HepG2 (cell line): Measurements from ENCODE around the gene LPXN. TPM values are rescaled to one million over a fixed set of nuclear protein-coding genes. Genes with fewer than 3 reads are reported as not detected.

ENCODE experiments used
- CBFB ChIP-seq: sonication (generic); formaldehyde crosslinking; IDR thresholded peaks from 2 replicates; pipeline ENCODE4 v1.4.0; 2020; ENCODE audit warnings: missing genetic modification reagents
- GFI1 ChIP-seq: sonication (generic); formaldehyde crosslinking; IDR thresholded peaks from 2 replicates; pipeline ENCODE4 v1.5.0; 2020; ENCODE audit warnings: missing genetic modification reagents, mild to moderate bottlenecking, borderline replicate concordance
- HNRNPL ChIP-seq: fragments of 200-400 bp; formaldehyde crosslinking; IDR thresholded peaks from 2 replicates; pipeline ENCODE4 v1.6.1; 2017; ENCODE audit warnings: mild to moderate bottlenecking, low read depth, low read length
- JUN ChIP-seq: sonication (generic); formaldehyde crosslinking; IDR thresholded peaks from 2 replicates; pipeline ENCODE4 v1.4.0; 2020; ENCODE audit warnings: mild to moderate bottlenecking, missing genetic modification reagents
- MED13 ChIP-seq: sonication (generic); formaldehyde crosslinking; IDR thresholded peaks from 2 replicates; pipeline ENCODE4 v1.5.0; 2020; ENCODE audit warnings: missing genetic modification reagents
- MIXL1 ChIP-seq: IDR thresholded peaks from 2 replicates; pipeline ENCODE4 v1.6.1; 2016
- NFE2L1 ChIP-seq: sonication (generic); formaldehyde crosslinking; IDR thresholded peaks from 2 replicates; pipeline ENCODE4 v1.4.0; 2020; ENCODE audit warnings: missing genetic modification reagents, mild to moderate bottlenecking, borderline replicate concordance
- NFYC ChIP-seq: IDR thresholded peaks from 2 replicates; pipeline ENCODE4 v1.6.1; 2016; ENCODE audit warnings: missing genetic modification reagents, missing compliant biosample characterization
- PCBP2 ChIP-seq: fragments of 200-400 bp; formaldehyde crosslinking; optimal IDR thresholded peaks from 2 replicates; pipeline ENCODE3; 2018; ENCODE audit warnings: low read length, low read depth; ENCODE audit not compliant: poor library complexity, severe bottlenecking
- TAF1 ChIP-seq: sonication (generic); formaldehyde crosslinking; IDR thresholded peaks from 2 replicates; pipeline ENCODE4 v1.4.0; 2020; ENCODE audit warnings: missing genetic modification reagents
- TBX3 ChIP-seq: fragments of 450-650 bp; IDR thresholded peaks from 2 replicates; pipeline ENCODE4 v1.6.1; 2017; ENCODE audit warnings: antibody characterized with exemption, mild to moderate bottlenecking, inconsistent platforms, borderline replicate concordance
- TEAD2 ChIP-seq: sonication (generic); formaldehyde crosslinking; IDR thresholded peaks from 2 replicates; pipeline ENCODE4 v1.9.0; 2021; ENCODE audit warnings: missing genetic modification reagents
- ZFAT ChIP-seq: sonication (generic); formaldehyde crosslinking; conservative IDR thresholded peaks from 2 replicates; pipeline ENCODE4 v1.8.1; 2023; ENCODE audit warnings: missing genetic modification reagents, inconsistent platforms
- ZNF549 ChIP-seq: sonication (generic); formaldehyde crosslinking; IDR thresholded peaks from 2 replicates; pipeline ENCODE4 v1.5.0; 2020; ENCODE audit warnings: missing genetic modification reagents
- ZNF557 ChIP-seq: sonication (generic); formaldehyde crosslinking; IDR thresholded peaks from 2 replicates; pipeline ENCODE4 v1.4.0; 2020; ENCODE audit warnings: missing genetic modification reagents
- ZNF674 ChIP-seq: sonication (generic); formaldehyde crosslinking; IDR thresholded peaks from 2 replicates; pipeline ENCODE4 v1.5.0; 2020; ENCODE audit warnings: low read depth, mild to moderate bottlenecking, missing genetic modification reagents
- ZNF724P ChIP-seq: sonication (generic); formaldehyde crosslinking; IDR thresholded peaks from 2 replicates; pipeline ENCODE4 v1.8.0; 2022; ENCODE audit warnings: missing genetic modification reagents, borderline replicate concordance
- ZNF782 ChIP-seq: sonication (generic); formaldehyde crosslinking; IDR thresholded peaks from 2 replicates; pipeline ENCODE4 v1.4.0; 2020; ENCODE audit warnings: missing genetic modification reagents, mild to moderate bottlenecking, borderline replicate concordance
- polyA plus RNA-seq, 8 experiments: library from polyadenylated mRNA; depleted of rRNA in 3 of 8; stranded (reverse) in 7 of 8; unstranded in 1 of 8; fragments of >200 nt; fragmentation: Illumina TruSeq in 4 of 8; extraction: Trizol in 4 of 8; gene quantifications; 2 replicates each; pipeline versions ENCODE4 v1.2.1 to v1.2.3, GENCODE V29; 2011 to 2016; ENCODE audit warnings: low read depth in 4 of 8, missing spikeins in 1 of 8, mixed read lengths in 1 of 8; ENCODE audit not compliant: insufficient read depth in 1 of 8
- total RNA-seq, 5 experiments: library from RNA; depleted of rRNA; stranded (reverse); fragments of >200 nt; fragmentation: Illumina TruSeq; extraction: Trizol; gene quantifications; 2 replicates each; pipeline ENCODE4 v1.2.3, GENCODE V29; 2016; ENCODE audit warnings: low read depth in 1 of 5
- TF ChIP-seq, protein P1 (sequence below): sonication (generic); formaldehyde crosslinking; IDR thresholded peaks from 2 replicates; pipeline ENCODE4 v1.4.0; 2020; ENCODE audit warnings: low read depth, mild to moderate bottlenecking, missing genetic modification reagents
- TF ChIP-seq, protein P2 (sequence below): sonication (generic); formaldehyde crosslinking; IDR thresholded peaks from 2 replicates; pipeline ENCODE4 v1.4.0; 2020; ENCODE audit warnings: missing genetic modification reagents, mild to moderate bottlenecking, borderline replicate concordance
- TF ChIP-seq, protein P3 (sequence below): sonication (generic); formaldehyde crosslinking; IDR thresholded peaks from 2 replicates; pipeline ENCODE4 v1.4.0; 2020; ENCODE audit warnings: missing genetic modification reagents, borderline replicate concordance
- TF ChIP-seq, protein P4 (sequence below): sonication (generic); formaldehyde crosslinking; IDR thresholded peaks from 2 replicates; pipeline ENCODE4 v1.4.0; 2020; ENCODE audit warnings: missing genetic modification reagents, mild to moderate bottlenecking, borderline replicate concordance
- TF ChIP-seq, protein P5 (sequence below): sonication (generic); formaldehyde crosslinking; IDR thresholded peaks from 2 replicates; pipeline ENCODE4 v1.5.0; 2020; ENCODE audit warnings: missing genetic modification reagents

Gene LPXN
- total and polyA plus RNA-seq, 2 of the 13 experiments (the other 11 are each of a cell fraction or from before 2014, with no cell fraction given) = 1.7 to 3.5 TPM

DNA sequence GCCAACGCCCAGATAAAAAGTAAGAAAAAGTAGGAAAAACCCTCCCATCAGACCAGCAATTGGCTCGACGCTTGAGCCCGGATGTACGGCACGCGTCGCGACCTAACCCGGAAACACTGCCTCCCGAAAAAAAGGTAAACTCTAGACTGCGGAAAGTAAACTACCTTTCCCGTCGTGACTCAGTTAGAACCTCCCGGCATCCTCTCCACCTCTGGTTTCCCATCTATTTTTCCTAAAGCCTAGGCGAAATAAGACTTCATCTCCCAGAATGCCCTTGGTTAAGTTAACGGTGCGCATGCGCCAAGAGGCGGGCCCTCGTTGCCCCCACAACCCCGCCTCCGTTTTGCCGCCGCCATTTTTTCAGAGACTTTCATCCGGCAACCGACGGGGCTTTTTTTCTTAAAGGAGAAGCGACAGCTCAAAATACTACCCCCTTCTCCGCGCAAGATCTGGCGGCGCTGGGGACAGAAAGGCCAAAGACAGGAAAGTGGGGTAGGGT, 2.5 kb upstream of the LPXN start (continued):
- TF ChIP-seq MED13 (CRISPR knock-in tag) = peak; percentile 70; the same call in 1 of the 2 replicates
- TF ChIP-seq, protein P1, sequence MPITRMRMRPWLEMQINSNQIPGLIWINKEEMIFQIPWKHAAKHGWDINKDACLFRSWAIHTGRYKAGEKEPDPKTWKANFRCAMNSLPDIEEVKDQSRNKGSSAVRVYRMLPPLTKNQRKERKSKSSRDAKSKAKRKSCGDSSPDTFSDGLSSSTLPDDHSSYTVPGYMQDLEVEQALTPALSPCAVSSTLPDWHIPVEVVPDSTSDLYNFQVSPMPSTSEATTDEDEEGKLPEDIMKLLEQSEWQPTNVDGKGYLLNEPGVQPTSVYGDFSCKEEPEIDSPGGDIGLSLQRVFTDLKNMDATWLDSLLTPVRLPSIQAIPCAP (CRISPR knock-in tag) = no peak
- TF ChIP-seq, protein P2, sequence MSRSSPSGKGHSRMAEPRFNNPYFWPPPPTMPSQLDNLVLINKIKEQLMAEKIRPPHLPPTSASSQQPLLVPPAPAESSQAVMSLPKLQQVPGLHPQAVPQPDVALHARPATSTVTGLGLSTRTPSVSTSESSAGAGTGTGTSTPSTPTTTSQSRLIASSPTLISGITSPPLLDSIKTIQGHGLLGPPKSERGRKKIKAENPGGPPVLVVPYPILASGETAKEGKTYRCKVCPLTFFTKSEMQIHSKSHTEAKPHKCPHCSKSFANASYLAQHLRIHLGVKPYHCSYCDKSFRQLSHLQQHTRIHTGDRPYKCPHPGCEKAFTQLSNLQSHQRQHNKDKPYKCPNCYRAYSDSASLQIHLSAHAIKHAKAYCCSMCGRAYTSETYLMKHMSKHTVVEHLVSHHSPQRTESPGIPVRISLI = peak; percentile 94
- TF ChIP-seq PCBP2 = no peak
- TF ChIP-seq, protein P3, sequence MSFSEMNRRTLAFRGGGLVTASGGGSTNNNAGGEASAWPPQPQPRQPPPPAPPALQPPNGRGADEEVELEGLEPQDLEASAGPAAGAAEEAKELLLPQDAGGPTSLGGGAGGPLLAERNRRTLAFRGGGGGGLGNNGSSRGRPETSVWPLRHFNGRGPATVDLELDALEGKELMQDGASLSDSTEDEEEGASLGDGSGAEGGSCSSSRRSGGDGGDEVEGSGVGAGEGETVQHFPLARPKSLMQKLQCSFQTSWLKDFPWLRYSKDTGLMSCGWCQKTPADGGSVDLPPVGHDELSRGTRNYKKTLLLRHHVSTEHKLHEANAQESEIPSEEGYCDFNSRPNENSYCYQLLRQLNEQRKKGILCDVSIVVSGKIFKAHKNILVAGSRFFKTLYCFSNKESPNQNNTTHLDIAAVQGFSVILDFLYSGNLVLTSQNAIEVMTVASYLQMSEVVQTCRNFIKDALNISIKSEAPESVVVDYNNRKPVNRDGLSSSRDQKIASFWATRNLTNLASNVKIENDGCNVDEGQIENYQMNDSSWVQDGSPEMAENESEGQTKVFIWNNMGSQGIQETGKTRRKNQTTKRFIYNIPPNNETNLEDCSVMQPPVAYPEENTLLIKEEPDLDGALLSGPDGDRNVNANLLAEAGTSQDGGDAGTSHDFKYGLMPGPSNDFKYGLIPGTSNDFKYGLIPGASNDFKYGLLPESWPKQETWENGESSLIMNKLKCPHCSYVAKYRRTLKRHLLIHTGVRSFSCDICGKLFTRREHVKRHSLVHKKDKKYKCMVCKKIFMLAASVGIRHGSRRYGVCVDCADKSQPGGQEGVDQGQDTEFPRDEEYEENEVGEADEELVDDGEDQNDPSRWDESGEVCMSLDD (CRISPR knock-in tag) = no peak
- TF ChIP-seq ZNF724P (CRISPR knock-in tag) = no peak
- TF ChIP-seq TBX3 = no peak
- no peak for TF ChIP-seq JUN (CRISPR knock-in tag)
- TF ChIP-seq, protein P4, sequence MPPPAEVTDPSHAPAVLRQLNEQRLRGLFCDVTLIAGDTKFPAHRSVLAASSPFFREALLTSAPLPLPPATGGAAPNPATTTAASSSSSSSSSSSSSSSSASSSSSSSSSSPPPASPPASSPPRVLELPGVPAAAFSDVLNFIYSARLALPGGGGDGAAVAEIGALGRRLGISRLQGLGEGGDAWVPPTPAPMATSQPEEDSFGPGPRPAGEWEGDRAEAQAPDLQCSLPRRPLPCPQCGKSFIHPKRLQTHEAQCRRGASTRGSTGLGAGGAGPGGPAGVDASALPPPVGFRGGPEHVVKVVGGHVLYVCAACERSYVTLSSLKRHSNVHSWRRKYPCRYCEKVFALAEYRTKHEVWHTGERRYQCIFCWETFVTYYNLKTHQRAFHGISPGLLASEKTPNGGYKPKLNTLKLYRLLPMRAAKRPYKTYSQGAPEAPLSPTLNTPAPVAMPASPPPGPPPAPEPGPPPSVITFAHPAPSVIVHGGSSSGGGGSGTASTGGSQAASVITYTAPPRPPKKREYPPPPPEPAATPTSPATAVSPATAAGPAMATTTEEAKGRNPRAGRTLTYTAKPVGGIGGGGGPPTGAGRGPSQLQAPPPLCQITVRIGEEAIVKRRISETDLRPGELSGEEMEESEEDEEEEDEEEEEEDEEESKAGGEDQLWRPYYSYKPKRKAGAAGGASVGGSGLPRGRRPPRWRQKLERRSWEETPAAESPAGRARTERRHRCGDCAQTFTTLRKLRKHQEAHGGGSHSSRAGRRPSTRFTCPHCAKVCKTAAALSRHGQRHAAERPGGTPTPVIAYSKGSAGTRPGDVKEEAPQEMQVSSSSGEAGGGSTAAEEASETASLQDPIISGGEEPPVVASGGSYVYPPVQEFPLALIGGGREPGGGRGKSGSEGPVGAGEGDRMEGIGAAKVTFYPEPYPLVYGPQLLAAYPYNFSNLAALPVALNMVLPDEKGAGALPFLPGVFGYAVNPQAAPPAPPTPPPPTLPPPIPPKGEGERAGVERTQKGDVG = no peak
- no peak for TF ChIP-seq CBFB (CRISPR knock-in tag)
- TF ChIP-seq ZNF674 (CRISPR knock-in tag) = no peak
- TF ChIP-seq TEAD2 (CRISPR knock-in tag) = no peak
- no peak for TF ChIP-seq MIXL1 (CRISPR knock-in tag)
- TF ChIP-seq ZFAT = 0 out of 2 replicates have a peak, but pooled peaks have one; percentile 57
- no peak for TF ChIP-seq ZNF782 (CRISPR knock-in tag)
- peak; percentile 16; the same call in 1 of the 2 replicates for TF ChIP-seq GFI1 (CRISPR knock-in tag)
- TF ChIP-seq ZNF557 (CRISPR knock-in tag) = no peak
- no peak for TF ChIP-seq TAF1 (CRISPR knock-in tag)
- TF ChIP-seq HNRNPL = no peak
- peak; percentile 60; the same call in 1 of the 2 replicates for TF ChIP-seq NFYC (CRISPR knock-in tag)
- TF ChIP-seq NFE2L1 = no peak
- TF ChIP-seq ZNF549 (CRISPR knock-in tag) = no peak
- TF ChIP-seq, protein P5, sequence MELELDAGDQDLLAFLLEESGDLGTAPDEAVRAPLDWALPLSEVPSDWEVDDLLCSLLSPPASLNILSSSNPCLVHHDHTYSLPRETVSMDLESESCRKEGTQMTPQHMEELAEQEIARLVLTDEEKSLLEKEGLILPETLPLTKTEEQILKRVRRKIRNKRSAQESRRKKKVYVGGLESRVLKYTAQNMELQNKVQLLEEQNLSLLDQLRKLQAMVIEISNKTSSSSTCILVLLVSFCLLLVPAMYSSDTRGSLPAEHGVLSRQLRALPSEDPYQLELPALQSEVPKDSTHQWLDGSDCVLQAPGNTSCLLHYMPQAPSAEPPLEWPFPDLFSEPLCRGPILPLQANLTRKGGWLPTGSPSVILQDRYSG (CRISPR knock-in tag) = no peak
